Thoracic aorta (tissue), 2 donors: ENCODE measurements around the gene GNB1L. TPM values are rescaled to one million over a fixed set of nuclear protein-coding genes. Genes with fewer than 3 reads are reported as not detected.

Experiments used
- ATAC-seq: fragments of 150-250 bp; one replicate; pipeline ENCODE4 v1.8.0; 2017; ENCODE audit warnings: low read depth; ENCODE audit not compliant: insufficient number of reproducible peaks, low FRiP score
- DNase-seq: peaks from one replicate; pipeline ENCODE4 v3.0.0-alpha.2; 2020; ENCODE audit warnings: low spot score
- H3K27ac ChIP-seq, 2 donors: fragments of 200-600 bp; sonication (generic); 1 replicate in 1 of 2; 2 replicates in 1 of 2; pipeline ENCODE4 v1.5.1; 2016; ENCODE audit warnings: mild to moderate bottlenecking in 2 of 2, moderate library complexity in 2 of 2
- H3K27me3 ChIP-seq: fragments of 200-600 bp; sonication (generic); replicated peaks from 2 replicates; pipeline ENCODE4 v1.6.0; 2016; ENCODE audit warnings: mild to moderate bottlenecking; ENCODE audit not compliant: insufficient read depth
- H3K36me3 ChIP-seq: fragments of 200-600 bp; sonication (generic); one replicate; pipeline ENCODE4 v1.5.1; 2016
- H3K4me1 ChIP-seq, 2 donors: fragments of 200-600 bp; sonication (generic); 1 replicate in 1 of 2; 2 replicates in 1 of 2; pipeline versions ENCODE4 v1.5.1 to v1.6.0; 2016; ENCODE audit warnings: low read depth in 2 of 2, mild to moderate bottlenecking in 1 of 2; ENCODE audit not compliant: control insufficient read depth in 1 of 2
- H3K4me3 ChIP-seq: fragments of 200-600 bp; sonication (generic); 2 replicates; pipeline ENCODE4 v1.5.1; 2016; ENCODE audit warnings: mild to moderate bottlenecking
- H3K9me3 ChIP-seq: fragments of 200-600 bp; sonication (generic); 2 replicates; pipeline ENCODE4 v1.5.1; 2016
- CTCF ChIP-seq: fragments of 200-600 bp; sonication (generic); IDR thresholded peaks from one replicate; pipeline ENCODE4 v1.5.1; 2019; ENCODE audit warnings: antibody characterized with exemption
- total RNA-seq, 2 donors: library from RNA; depleted of rRNA; stranded (reverse); fragments of >200 nt; gene quantifications; one replicate each; pipeline versions ENCODE4 v1.1.0 to v1.2.3, GENCODE V29; 2016

Gene GNB1L
- total RNA-seq, 2 donors from 2014 or later, result 2.3 to 7.7 TPM

GRCh38 chr22:19800306-19800705 lies 54.4 kb downstream of the GNB1L start:
- Histone ChIP-seq H3K4me3 (no peak overlapping the region), H3K27ac (no peak overlapping the region), H3K4me1 (peaks cover 0 to 39% of the 10 kb centered on the region in 2 donors), H3K27me3 (no peaks in the 10 kb centered on the region), H3K36me3 (no peaks in the 10 kb centered on the region), H3K9me3 (no peaks in the 10 kb centered on the region)
- ATAC-seq, result no peak
- no peak for DNase-seq
- TF ChIP-seq CTCF, result no peak

GRCh38 chr22:19799322-19800190 lies 55.1 kb downstream of the GNB1L start:
- Histone ChIP-seq H3K27ac (no peak overlapping the region), H3K27me3 (no peaks in the 10 kb centered on the region), H3K4me3 (no peak overlapping the region), H3K36me3 (no peaks in the 10 kb centered on the region), H3K9me3 (no peaks in the 10 kb centered on the region), H3K4me1 (peaks cover 0 to 39% of the 10 kb centered on the region in 2 donors)
- ATAC-seq, result peak; percentile 59
- peak; percentile 12 for TF ChIP-seq CTCF
- DNase-seq, result peak; percentile 25

- no peaks in the 10 kb centered on the region for H3K27me3 ChIP-seq
- no peak for DNase-seq
- peaks cover 0 to 39% of the 10 kb centered on the region in 2 donors for H3K4me1 ChIP-seq
- H3K27ac ChIP-seq, result no peak overlapping the region
- no peak overlapping the region for H3K4me3 ChIP-seq
- no peaks in the 10 kb centered on the region for H3K36me3 ChIP-seq
- no peak for ATAC-seq
- no peaks in the 10 kb centered on the region for H3K9me3 ChIP-seq
- no peak for TF ChIP-seq CTCF
Measured at GRCh38 chr22:19798891-19799293, 55.8 kb downstream of the GNB1L start.

GRCh38 chr22:19798003-19798665 lies 56.5 kb downstream of the GNB1L start:
- no peaks in the 10 kb centered on the region for H3K27me3 ChIP-seq
- H3K4me3 ChIP-seq, result no peak overlapping the region
- no peak overlapping the region for H3K27ac ChIP-seq
- no peak for TF ChIP-seq CTCF
- no peaks in the 10 kb centered on the region for H3K36me3 ChIP-seq
- peaks cover 5% of the 10 kb centered on the region for H3K9me3 ChIP-seq
- H3K4me1 ChIP-seq, result peaks cover 0 to 39% of the 10 kb centered on the region in 2 donors
- ATAC-seq (no peak), DNase-seq (no peak)
